Germinal center (tissue), 1 donor: ENCODE data around the gene SCARF1.

Experiments
- DNase-seq: peaks from one replicate; pipeline ENCODE4 v3.0.0; 2012; ENCODE audit warnings: mixed read lengths, low spot score

SCARF1 gene

GRCh38 chr17:1598399-1599095 lies 47.0 kb downstream of the SCARF1 start:
- DNase-seq, result no peak

GRCh38 chr17:1597861-1598342 lies 47.6 kb downstream of the SCARF1 start:
- DNase-seq, result no peak

- no peak for DNase-seq
These were observed 52.0 kb downstream of the SCARF1 start for GRCh38 chr17:1593630-1593931.

- peak; percentile 89 for DNase-seq
These were observed 52.5 kb downstream of the SCARF1 start for GRCh38 chr17:1592751-1593629.

- DNase-seq, result no peak
These were observed 54.0 kb downstream of the SCARF1 start for GRCh38 chr17:1591474-1592090.

GRCh38 chr17:1590747-1591473 lies 54.6 kb downstream of the SCARF1 start:
- no peak for DNase-seq

- DNase-seq, result no peak
These were observed 55.3 kb downstream of the SCARF1 start for GRCh38 chr17:1590029-1590746.

GRCh38 chr17:1588821-1589585 lies 56.5 kb downstream of the SCARF1 start:
- DNase-seq, result no peak

GRCh38 chr17:1584167-1584566 lies 61.4 kb downstream of the SCARF1 start:
- no peak for DNase-seq
